H1 (cell line): ENCODE measurements around the gene NRXN2. TPM values are rescaled to one million over a fixed set of nuclear protein-coding genes. Genes with fewer than 3 reads are reported as not detected.

Experiments used
- BCL11A ChIP-seq, 2 experiments: IDR thresholded peaks; one replicate each; pipeline ENCODE4 v1.6.1; 2011; ENCODE audit warnings: low read depth in 2 of 2, low read length in 2 of 2, mild to moderate bottlenecking in 2 of 2
- CREB1 ChIP-seq: IDR thresholded peaks from 2 replicates; pipeline ENCODE4 v1.6.1; 2012; ENCODE audit warnings: inconsistent platforms
- JUND ChIP-seq: IDR thresholded peaks from 2 replicates; pipeline ENCODE4 v1.6.1; 2011; ENCODE audit warnings: mild to moderate bottlenecking, improper control_type of control experiment, low read length
- KDM4A ChIP-seq: IDR thresholded peaks from one replicate; pipeline ENCODE4 v1.7.1; 2012; ENCODE audit warnings: low read depth, mild to moderate bottlenecking, moderate library complexity, low read length, inconsistent platforms; ENCODE audit not compliant: severe bottlenecking
- MAFK ChIP-seq: IDR thresholded peaks from 2 replicates; pipeline ENCODE4 v1.6.1; 2012; ENCODE audit warnings: low read depth, mild to moderate bottlenecking, improper control_type of control experiment, low read length
- POU5F1 ChIP-seq: IDR thresholded peaks from 2 replicates; pipeline ENCODE4 v1.6.1; 2011; ENCODE audit warnings: low read depth, mild to moderate bottlenecking, low read length, moderate library complexity
- SIX5 ChIP-seq: IDR thresholded peaks from 2 replicates; pipeline ENCODE4 v1.6.1; 2011; ENCODE audit warnings: mild to moderate bottlenecking, low read depth, low read length
- SP4 ChIP-seq: IDR thresholded peaks from 2 replicates; pipeline ENCODE4 v1.6.1; 2012; ENCODE audit warnings: low read length, inconsistent platforms
- SUZ12 ChIP-seq: fragments of 200-600 bp; sonication (generic); IDR thresholded peaks from 2 replicates; pipeline ENCODE4 v1.6.1; 2012; ENCODE audit warnings: mild to moderate bottlenecking, inconsistent platforms, low read length, moderate library complexity, mixed read lengths
- TCF12 ChIP-seq: IDR thresholded peaks from 2 replicates; pipeline ENCODE4 v1.6.1; 2011; ENCODE audit warnings: low read depth, mild to moderate bottlenecking, low read length
- polyA plus RNA-seq, 7 experiments: library from polyadenylated mRNA; depleted of rRNA in 3 of 7; stranded (reverse) in 5 of 7; unstranded in 2 of 7; fragments of >200 nt in 5 of 7; fragments of 200-250 nt in 2 of 7; gene quantifications; 1 replicate in 5 of 7; 2 replicates in 1 of 7; 4 replicates in 1 of 7; pipeline versions ENCODE4 v1.2.1 to v1.2.3, GENCODE V29; 2011 to 2013; ENCODE audit warnings: missing spikeins in 2 of 7, mixed read lengths in 2 of 7
- total RNA-seq: library from RNA; stranded (reverse); fragmentation: NEBNext Ultra II Directional; extraction: Animal tissue kit (Norgen Biotek cat#: 25700); gene quantifications from 2 replicates; pipeline ENCODE4 v1.2.1, GENCODE V29; 2021
- TF ChIP-seq, protein P1 (sequence below): IDR thresholded peaks from 2 replicates; pipeline ENCODE4 v1.6.1; 2011; ENCODE audit warnings: low read length, improper control_type of control experiment

Gene NRXN2
- total and polyA plus RNA-seq, 2 of the 8 experiments (the other 6 are each of a cell fraction or from before 2014, with no cell fraction given) = 1.3 to 11.5 TPM

DNA sequence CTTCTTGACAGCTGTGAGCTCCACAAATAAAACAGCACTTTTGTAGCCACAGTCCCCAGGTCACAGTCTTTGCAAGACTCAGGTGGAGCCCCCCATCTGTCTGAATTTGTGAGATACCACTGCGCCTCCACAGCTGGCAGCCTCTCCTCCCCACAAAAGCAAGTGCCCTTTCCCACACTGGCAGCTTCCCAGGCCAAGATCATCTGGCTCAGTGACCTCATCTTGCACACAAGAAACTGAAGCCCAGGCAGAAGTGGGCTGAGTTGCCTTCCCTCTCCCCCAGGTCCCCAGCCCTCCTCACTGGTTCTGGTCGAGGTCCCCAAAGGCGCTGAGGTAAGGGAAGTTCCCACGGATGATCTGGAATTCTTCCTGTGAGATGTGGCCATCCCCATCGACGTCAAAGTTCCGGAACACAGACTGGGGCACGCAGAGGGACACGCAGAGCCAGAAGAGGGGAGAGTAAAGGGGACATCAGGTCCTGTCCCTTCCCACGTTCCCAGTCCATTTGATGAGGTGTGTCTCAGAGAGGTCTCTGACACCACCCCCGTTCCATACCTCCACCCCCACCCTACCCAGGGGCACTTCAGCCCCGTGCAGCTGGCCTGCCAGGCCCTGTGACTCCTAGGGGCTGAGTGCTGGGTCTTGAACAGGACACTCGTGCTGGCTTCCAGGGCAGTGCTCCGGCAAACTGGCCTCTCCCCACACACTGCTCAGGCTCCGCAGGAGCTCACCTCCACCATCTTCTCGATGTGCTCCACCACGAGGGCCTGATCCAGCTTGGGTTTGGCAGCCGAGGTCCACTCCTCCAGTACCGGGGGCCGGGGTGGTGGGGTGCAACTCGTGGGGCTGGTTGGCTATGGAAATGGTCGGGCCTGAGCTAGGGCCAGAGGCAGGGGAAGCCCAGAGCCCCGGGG lies 12.1 kb upstream of the NRXN2 start (continued):
- TF ChIP-seq JUND (no peak), BCL11A (IDR thresholded peaks at IDR 0.05; ENCODE audit: low read depth in 2 of 2, low read length in 2 of 2) (no peak), SP4 (no peak), SIX5 (no peak), KDM4A (no peak), SUZ12 (no peak), CREB1 (no peak), POU5F1 (no peak), TCF12 (no peak), MAFK (no peak)
- TF ChIP-seq, protein P1, sequence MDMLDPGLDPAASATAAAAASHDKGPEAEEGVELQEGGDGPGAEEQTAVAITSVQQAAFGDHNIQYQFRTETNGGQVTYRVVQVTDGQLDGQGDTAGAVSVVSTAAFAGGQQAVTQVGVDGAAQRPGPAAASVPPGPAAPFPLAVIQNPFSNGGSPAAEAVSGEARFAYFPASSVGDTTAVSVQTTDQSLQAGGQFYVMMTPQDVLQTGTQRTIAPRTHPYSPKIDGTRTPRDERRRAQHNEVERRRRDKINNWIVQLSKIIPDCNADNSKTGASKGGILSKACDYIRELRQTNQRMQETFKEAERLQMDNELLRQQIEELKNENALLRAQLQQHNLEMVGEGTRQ = no peak
